GM12878 (cell line): Measurements from ENCODE around the gene SLC35E4.

Source experiments
- BHLHE40 ChIP-seq, 2 experiments: fragments of 450-650 bp in 1 of 2; IDR thresholded peaks; 2 replicates each; pipeline ENCODE4 v1.6.1; 2011 to 2017; ENCODE audit warnings: low read depth in 2 of 2, borderline replicate concordance in 1 of 2, improper control_type of control experiment in 1 of 2, low read length in 1 of 2, mild to moderate bottlenecking in 1 of 2
- CHD4 ChIP-seq: fragments of 200-600 bp; sonication (generic); IDR thresholded peaks from 2 replicates; pipeline ENCODE4 v1.6.1; 2016; ENCODE audit warnings: mild to moderate bottlenecking
- ESRRA ChIP-seq: IDR thresholded peaks from 2 replicates; pipeline ENCODE4 v1.6.1; 2012; ENCODE audit warnings: mild to moderate bottlenecking, low read length, improper control_type of control experiment
- GABPA ChIP-seq: IDR thresholded peaks from 2 replicates; pipeline ENCODE4 v1.6.1; 2014; ENCODE audit warnings: antibody characterized with exemption, low read depth, mild to moderate bottlenecking, inconsistent platforms
- PML ChIP-seq: IDR thresholded peaks from 2 replicates; pipeline ENCODE4 v1.6.1; 2012; ENCODE audit warnings: low read length, inconsistent platforms
- SMARCA5 ChIP-seq: fragments of 450-650 bp; IDR thresholded peaks from 2 replicates; pipeline ENCODE4 v1.6.1; 2017; ENCODE audit warnings: mild to moderate bottlenecking
- SUZ12 ChIP-seq: fragments of 200-600 bp; sonication (generic); IDR thresholded peaks from one replicate; pipeline ENCODE4 v1.6.1; 2018; ENCODE audit warnings: antibody characterized with exemption, mild to moderate bottlenecking; ENCODE audit not compliant: unreplicated experiment
- ZNF24 ChIP-seq: fragments of 450-650 bp; IDR thresholded peaks from 2 replicates; pipeline ENCODE4 v1.6.1; 2017; ENCODE audit warnings: antibody characterized with exemption, mild to moderate bottlenecking
- TF ChIP-seq, protein P1 (sequence below), 3 experiments: IDR thresholded peaks in 2 of 3; conservative IDR thresholded peaks in 1 of 3; 2 replicates each; pipeline ENCODE4 v1.5.1; 2011; ENCODE audit warnings: low read depth in 3 of 3, low read length in 3 of 3, mild to moderate bottlenecking in 3 of 3, control low read depth in 2 of 3, moderate library complexity in 2 of 3, inconsistent platforms in 1 of 3, mixed read lengths in 1 of 3; ENCODE audit not compliant: control insufficient read depth in 2 of 3, insufficient read depth in 1 of 3; ENCODE audit errors: extremely low read depth in 1 of 3

DNA sequence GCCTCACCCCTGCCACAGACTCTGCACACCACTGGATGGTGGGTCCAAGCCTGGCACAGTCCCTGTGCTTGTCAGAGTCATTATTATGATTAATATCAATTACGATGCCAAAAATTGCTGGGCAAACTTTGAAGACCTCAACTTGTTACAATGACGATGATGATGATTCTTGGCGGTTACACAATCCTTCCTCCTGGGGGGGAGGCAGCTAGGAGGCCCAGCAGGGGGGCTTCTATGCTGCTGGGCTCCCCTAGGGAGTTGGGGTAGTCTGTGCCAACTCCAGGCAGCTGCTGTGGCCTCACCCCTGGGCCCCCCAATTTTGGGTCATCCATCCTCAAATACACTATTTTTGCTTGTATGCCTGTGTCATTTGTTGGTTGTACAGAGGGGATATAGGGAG, 12.0 kb downstream of the SLC35E4 start:
- no peak for TF ChIP-seq GABPA
- TF ChIP-seq, protein P1, sequence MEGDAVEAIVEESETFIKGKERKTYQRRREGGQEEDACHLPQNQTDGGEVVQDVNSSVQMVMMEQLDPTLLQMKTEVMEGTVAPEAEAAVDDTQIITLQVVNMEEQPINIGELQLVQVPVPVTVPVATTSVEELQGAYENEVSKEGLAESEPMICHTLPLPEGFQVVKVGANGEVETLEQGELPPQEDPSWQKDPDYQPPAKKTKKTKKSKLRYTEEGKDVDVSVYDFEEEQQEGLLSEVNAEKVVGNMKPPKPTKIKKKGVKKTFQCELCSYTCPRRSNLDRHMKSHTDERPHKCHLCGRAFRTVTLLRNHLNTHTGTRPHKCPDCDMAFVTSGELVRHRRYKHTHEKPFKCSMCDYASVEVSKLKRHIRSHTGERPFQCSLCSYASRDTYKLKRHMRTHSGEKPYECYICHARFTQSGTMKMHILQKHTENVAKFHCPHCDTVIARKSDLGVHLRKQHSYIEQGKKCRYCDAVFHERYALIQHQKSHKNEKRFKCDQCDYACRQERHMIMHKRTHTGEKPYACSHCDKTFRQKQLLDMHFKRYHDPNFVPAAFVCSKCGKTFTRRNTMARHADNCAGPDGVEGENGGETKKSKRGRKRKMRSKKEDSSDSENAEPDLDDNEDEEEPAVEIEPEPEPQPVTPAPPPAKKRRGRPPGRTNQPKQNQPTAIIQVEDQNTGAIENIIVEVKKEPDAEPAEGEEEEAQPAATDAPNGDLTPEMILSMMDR (IDR thresholded peaks at IDR 0.05 in 2 of 3, conservative IDR thresholded peaks at IDR 0.05 in 1 of 3; ENCODE audit: control insufficient read depth in 2 of 3, extremely low read depth in 1 of 3, insufficient read depth in 1 of 3, low read depth in 3 of 3, low read length in 3 of 3): no peak
- no peak for TF ChIP-seq SMARCA5
- no peak for TF ChIP-seq ZNF24
- TF ChIP-seq CHD4: no peak
- TF ChIP-seq ESRRA: no peak
- no peak for TF ChIP-seq SUZ12
- no peak for TF ChIP-seq PML
- no peak for TF ChIP-seq BHLHE40 (IDR thresholded peaks at IDR 0.05; ENCODE audit: borderline replicate concordance in 1 of 2, low read depth in 2 of 2, low read length in 1 of 2)
